Urinary bladder (tissue), 4 donors: ENCODE results near the gene TBC1D22A. TPM values are rescaled to one million over a fixed set of nuclear protein-coding genes. Genes with fewer than 3 reads are reported as not detected.

Experiments used
- DNase-seq: peaks from one replicate; pipeline ENCODE4 v3.0.0-alpha.2; 2015; ENCODE audit errors: extremely low spot score
- H3K27ac ChIP-seq: one replicate; pipeline ENCODE4 v1.5.1; 2013; ENCODE audit warnings: low read depth, mild to moderate bottlenecking, moderate library complexity
- H3K36me3 ChIP-seq: one replicate; pipeline ENCODE4 v1.6.1; 2013; ENCODE audit warnings: mild to moderate bottlenecking, moderate library complexity; ENCODE audit not compliant: insufficient read depth
- H3K4me1 ChIP-seq: one replicate; pipeline ENCODE4 v1.6.1; 2013; ENCODE audit warnings: mild to moderate bottlenecking, moderate library complexity; ENCODE audit not compliant: insufficient read depth
- H3K4me3 ChIP-seq: one replicate; pipeline ENCODE4 v1.5.1; 2013; ENCODE audit warnings: low read depth, low read length
- WGBS: extraction: QIAGEN DNeasy Blood & Tissue Kit; methylation state at CpG from one replicate; pipeline ENCODE4 v1.1.7; 2013; 5-methylcytosine and 5-hydroxymethylcytosine counted together
- polyA plus RNA-seq: library from polyadenylated mRNA; stranded (reverse); fragments of 200-250 nt; gene quantifications from one replicate; pipeline ENCODE4 v1.2.3, GENCODE V29; 2013
- total RNA-seq: library from RNA; depleted of rRNA; stranded (reverse); fragments of >200 nt; gene quantifications from one replicate; pipeline ENCODE4 v1.2.3, GENCODE V29; 2014
- donor health status: healthy with polysubstance abuse.
- donor health status: healthy.

The TBC1D22A gene
- total and polyA plus RNA-seq, 2 donors = 7.7 to 19.1 TPM

GRCh38 chr22:47067911-47068625 lies 305.6 kb downstream of the TBC1D22A start:
- WGBS = 94% methylated on average over 14 of the region's 14 CpGs
- Histone ChIP-seq H3K4me1 (no peaks in the 10 kb centered on the region), H3K36me3 (no peaks in the 10 kb centered on the region), H3K4me3 (no peak overlapping the region), H3K27ac (no peak overlapping the region)
- DNase-seq = no peak

- WGBS = 95% methylated on average over 5 of the region's 5 CpGs
- Histone ChIP-seq H3K4me3 (no peak overlapping the region), H3K27ac (no peak overlapping the region), H3K4me1 (no peaks in the 10 kb centered on the region), H3K36me3 (no peaks in the 10 kb centered on the region)
- no peak for DNase-seq
Observed at GRCh38 chr22:47068626-47068996, 306.2 kb downstream of the TBC1D22A start.

DNA sequence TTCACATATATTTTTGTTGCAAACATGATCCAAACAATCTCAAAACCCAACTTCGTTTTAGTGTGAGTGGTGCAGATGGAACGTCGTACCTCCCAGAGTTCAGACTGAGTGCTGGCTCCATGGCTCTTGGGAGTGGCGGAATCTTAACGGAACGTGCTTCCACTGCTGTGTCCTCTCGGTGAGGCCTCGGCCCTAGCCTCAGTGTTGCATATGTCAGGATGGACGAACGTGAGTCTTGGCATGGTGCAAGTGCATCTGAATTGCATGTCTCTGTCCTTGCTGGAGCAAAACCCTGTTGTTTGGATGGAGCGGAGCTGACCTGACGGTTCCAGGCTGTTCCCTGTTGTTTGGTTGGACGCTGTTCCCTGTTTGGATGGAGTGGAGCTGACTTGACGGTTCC lies 306.8 kb downstream of the TBC1D22A start:
- WGBS = 88% methylated on average over 14 of the region's 14 CpGs
- no peaks in the 10 kb centered on the region for H3K36me3 ChIP-seq
- no peak overlapping the region for H3K4me3 ChIP-seq
- H3K4me1 ChIP-seq = no peaks in the 10 kb centered on the region
- no peak overlapping the region for H3K27ac ChIP-seq
- DNase-seq = no peak

- Histone ChIP-seq H3K4me3 (no peak overlapping the region), H3K36me3 (no peaks in the 10 kb centered on the region), H3K4me1 (no peaks in the 10 kb centered on the region), H3K27ac (no peak overlapping the region)
- WGBS = 79% methylated on average over 11 of the region's 11 CpGs
- no peak for DNase-seq
Observed at GRCh38 chr22:47071078-47071806, 308.8 kb downstream of the TBC1D22A start.

DNA sequence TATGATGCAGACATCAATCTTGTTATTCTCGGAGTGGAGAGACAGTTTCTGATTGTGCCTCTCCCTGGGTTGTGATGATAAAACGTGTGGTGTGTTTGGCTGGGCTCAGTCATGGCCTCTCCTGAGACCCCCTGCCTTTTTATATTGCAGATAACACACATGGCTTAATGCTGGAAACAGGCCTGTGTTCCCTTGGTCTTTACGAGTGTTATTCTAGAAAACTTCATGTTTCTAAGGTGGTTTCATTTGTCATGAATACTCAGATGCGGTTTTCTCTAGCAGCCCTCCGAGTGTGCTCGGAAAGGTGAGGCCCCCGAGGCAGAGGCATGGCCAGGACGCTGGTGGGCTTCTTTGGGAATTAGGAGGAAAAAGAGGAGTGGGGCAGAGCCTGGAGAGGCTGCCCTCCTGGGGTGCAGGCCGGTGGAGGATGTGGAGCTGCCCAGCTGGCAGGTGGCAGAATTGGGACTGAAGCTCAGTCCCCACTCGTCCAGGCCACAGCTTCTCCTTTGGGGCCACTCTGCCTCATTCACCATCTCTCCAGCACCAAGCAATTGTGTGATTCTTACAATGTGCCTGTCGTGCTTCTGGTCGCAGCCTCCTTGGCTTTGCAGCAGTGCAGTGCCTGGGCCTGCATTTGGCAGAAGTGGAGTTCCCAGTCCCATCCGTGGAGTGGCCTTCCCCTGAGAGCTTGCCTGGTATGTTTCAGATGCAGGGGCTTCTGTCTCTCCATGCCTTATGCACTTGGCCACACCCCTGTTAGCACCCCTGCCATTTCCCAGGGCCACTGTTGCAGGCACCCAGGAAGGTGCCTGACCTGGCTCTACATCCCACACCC lies 309.6 kb downstream of the TBC1D22A start:
- Histone ChIP-seq H3K4me1 (no peaks in the 10 kb centered on the region), H3K4me3 (no peak overlapping the region), H3K36me3 (no peaks in the 10 kb centered on the region), H3K27ac (no peak overlapping the region)
- DNase-seq = no peak
- 78% methylated on average over 13 of the region's 13 CpGs for WGBS

DNA sequence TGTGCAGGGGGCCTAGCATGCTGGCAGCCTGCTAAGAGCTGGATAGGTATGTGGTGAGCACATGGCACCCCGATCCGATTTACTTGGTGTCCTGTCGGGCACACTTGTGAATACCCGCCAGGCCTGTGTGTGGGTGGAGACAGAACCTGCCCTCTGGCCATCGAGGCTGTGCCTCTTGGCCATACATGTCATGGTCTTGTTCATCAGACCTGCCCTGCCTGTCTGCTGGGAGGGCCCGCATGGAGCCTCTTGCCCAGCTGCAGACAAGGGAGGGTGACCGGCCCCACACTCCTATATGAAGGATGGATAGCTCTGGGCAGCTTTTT lies 310.2 kb downstream of the TBC1D22A start:
- Histone ChIP-seq H3K4me1 (no peaks in the 10 kb centered on the region), H3K4me3 (no peak overlapping the region), H3K36me3 (no peaks in the 10 kb centered on the region), H3K27ac (no peak overlapping the region)
- DNase-seq = no peak
- WGBS = 94% methylated on average over 7 of the region's 7 CpGs

GRCh38 chr22:47073075-47073474 lies 310.6 kb downstream of the TBC1D22A start:
- no peak overlapping the region for H3K4me3 ChIP-seq
- 86% methylated on average over 7 of the region's 7 CpGs for WGBS
- H3K4me1 ChIP-seq = no peaks in the 10 kb centered on the region
- no peaks in the 10 kb centered on the region for H3K36me3 ChIP-seq
- no peak for DNase-seq
- H3K27ac ChIP-seq = no peak overlapping the region

DNA sequence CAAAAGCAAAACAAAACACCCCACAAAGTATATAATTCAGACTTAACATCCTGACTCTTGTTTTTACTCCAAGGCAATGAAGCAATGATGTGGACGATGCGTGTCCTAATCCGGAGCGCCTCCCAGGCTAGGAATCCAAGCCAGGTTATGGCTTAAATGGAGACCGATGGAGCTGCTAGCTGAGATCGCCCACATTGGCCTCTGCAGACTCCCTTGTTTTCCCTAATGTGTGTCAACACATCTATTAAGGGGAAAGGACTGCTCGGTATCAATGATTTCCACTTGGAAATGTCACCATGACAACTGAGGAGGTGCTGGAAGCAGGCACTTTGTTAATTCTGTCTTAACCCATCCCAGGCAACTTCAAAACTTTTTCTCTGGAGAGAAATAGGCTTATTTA lies 311.7 kb downstream of the TBC1D22A start:
- 93% methylated on average over 7 of the region's 7 CpGs for WGBS
- no peak overlapping the region for H3K27ac ChIP-seq
- DNase-seq = no peak

GRCh38 chr22:47075568-47075967 lies 313.1 kb downstream of the TBC1D22A start:
- H3K27ac ChIP-seq = no peak overlapping the region
- DNase-seq = no peak

More for the DNA sequence above, 311.7 kb downstream of the TBC1D22A start:
- no peak overlapping the region for H3K4me3 ChIP-seq
- H3K36me3 ChIP-seq = no peaks in the 10 kb centered on the region
- H3K4me1 ChIP-seq = no peaks in the 10 kb centered on the region

GRCh38 chr22:47076758-47077157 lies 314.3 kb downstream of the TBC1D22A start:
- DNase-seq = no peak
- no peak overlapping the region for H3K27ac ChIP-seq
- WGBS = 96% methylated on average over 2 of the region's 2 CpGs
- H3K36me3 ChIP-seq = no peaks in the 10 kb centered on the region
- H3K4me1 ChIP-seq = no peaks in the 10 kb centered on the region
- no peak overlapping the region for H3K4me3 ChIP-seq

More at GRCh38 chr22:47075568-47075967, 313.1 kb downstream of the TBC1D22A start:
- Histone ChIP-seq H3K4me3 (no peak overlapping the region), H3K36me3 (no peaks in the 10 kb centered on the region), H3K4me1 (no peaks in the 10 kb centered on the region)

- DNase-seq = no peak
- H3K27ac ChIP-seq = no peak overlapping the region
- no peak overlapping the region for H3K4me3 ChIP-seq
- H3K4me1 ChIP-seq = no peaks in the 10 kb centered on the region
- WGBS = 63% methylated on average over 3 of the region's 3 CpGs
- no peaks in the 10 kb centered on the region for H3K36me3 ChIP-seq
Observed at GRCh38 chr22:47080100-47080499, 317.6 kb downstream of the TBC1D22A start.

GRCh38 chr22:47082505-47082904 lies 320.1 kb downstream of the TBC1D22A start:
- H3K4me3 ChIP-seq = no peak overlapping the region
- no peaks in the 10 kb centered on the region for H3K36me3 ChIP-seq
- no peak overlapping the region for H3K27ac ChIP-seq
- WGBS = 97% methylated on average over 1 of the region's 1 CpG
- no peak for DNase-seq
- no peaks in the 10 kb centered on the region for H3K4me1 ChIP-seq

DNA sequence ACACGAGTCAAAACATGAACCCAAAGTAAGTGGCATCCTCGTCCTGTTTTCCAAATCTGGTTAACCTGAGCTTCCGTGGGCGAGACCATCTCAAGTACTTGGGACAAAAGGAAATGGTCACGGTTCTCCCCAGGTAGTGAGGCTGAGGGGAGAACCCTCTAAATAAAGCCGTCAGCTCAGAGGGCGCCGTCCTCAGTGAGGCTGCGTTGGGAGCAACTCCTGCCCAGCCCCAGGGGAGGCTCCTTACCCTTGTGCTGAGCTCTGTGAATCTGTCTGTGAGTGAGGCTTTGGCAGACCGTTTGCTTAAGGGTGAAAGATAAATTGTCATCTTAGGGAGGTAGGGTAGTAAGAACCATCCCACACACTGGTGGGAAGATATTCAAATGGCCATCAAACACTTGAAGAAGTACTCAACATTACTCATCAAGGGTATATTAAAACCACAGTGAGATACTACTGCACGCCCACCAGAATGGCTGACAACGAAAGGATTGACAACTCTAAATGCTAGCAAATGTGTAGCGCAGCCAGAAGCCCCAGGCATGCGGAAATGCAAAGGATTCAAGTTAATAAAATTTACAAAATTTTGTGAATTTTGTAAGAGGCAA lies 321.0 kb downstream of the TBC1D22A start:
- Histone ChIP-seq H3K27ac (no peak overlapping the region), H3K36me3 (no peaks in the 10 kb centered on the region), H3K4me1 (no peaks in the 10 kb centered on the region), H3K4me3 (no peak overlapping the region)
- no peak for DNase-seq
- WGBS = 93% methylated on average over 14 of the region's 14 CpGs
